ENCODE measurements around the gene FERMT2. TPM values are rescaled to one million over a fixed set of nuclear protein-coding genes. Genes with fewer than 3 reads are reported as not detected.

Gene FERMT2
- total RNA-seq, 1 donor from 2014 or later = 82.5 TPM

GRCh38 chr14:52937306-52937705, 13.5 kb downstream of the FERMT2 start:
- DNase-seq (ENCODE audit: extremely low spot score, unreplicated experiment) = no peak
- Mint-ChIP-seq H3K9me3 (no peaks in the 10 kb centered on the region), H3K4me3 (no peak overlapping the region), H3K36me3 (peaks cover 14% of the 10 kb centered on the region), H3K27ac (no peak overlapping the region), H3K4me1 (ENCODE audit: unreplicated experiment) (peaks cover 24% of the 10 kb centered on the region), H3K27me3 (no peaks in the 10 kb centered on the region)
- no peak for TF ChIP-seq CTCF (conservative IDR thresholded peaks at IDR 0.05)

GRCh38 chr14:52936437-52936836, 14.4 kb downstream of the FERMT2 start:
- TF ChIP-seq CTCF (conservative IDR thresholded peaks at IDR 0.05) = no peak
- Mint-ChIP-seq H3K36me3 (peaks cover 14% of the 10 kb centered on the region), H3K27me3 (no peaks in the 10 kb centered on the region), H3K4me3 (no peak overlapping the region), H3K4me1 (ENCODE audit: unreplicated experiment) (peaks cover 24% of the 10 kb centered on the region), H3K9me3 (no peaks in the 10 kb centered on the region), H3K27ac (no peak overlapping the region)
- no peak for DNase-seq (ENCODE audit: extremely low spot score, unreplicated experiment)

- Mint-ChIP-seq H3K4me1 (ENCODE audit: unreplicated experiment) (peaks cover 24% of the 10 kb centered on the region), H3K36me3 (peaks cover 14% of the 10 kb centered on the region), H3K4me3 (no peak overlapping the region), H3K27ac (no peak overlapping the region), H3K9me3 (no peaks in the 10 kb centered on the region), H3K27me3 (no peaks in the 10 kb centered on the region)
- DNase-seq (ENCODE audit: extremely low spot score, unreplicated experiment) = no peak
- no peak for TF ChIP-seq CTCF (conservative IDR thresholded peaks at IDR 0.05)
Observed at GRCh38 chr14:52935833-52936232, 15.0 kb downstream of the FERMT2 start.

GRCh38 chr14:52934762-52935161, 16.1 kb downstream of the FERMT2 start:
- Mint-ChIP-seq H3K27me3 (no peaks in the 10 kb centered on the region), H3K4me3 (no peak overlapping the region), H3K36me3 (peaks cover 14% of the 10 kb centered on the region), H3K4me1 (ENCODE audit: unreplicated experiment) (peaks cover 24% of the 10 kb centered on the region), H3K27ac (no peak overlapping the region), H3K9me3 (no peaks in the 10 kb centered on the region)
- no peak for DNase-seq (ENCODE audit: extremely low spot score, unreplicated experiment)
- no peak for TF ChIP-seq CTCF (conservative IDR thresholded peaks at IDR 0.05)

- H3K4me3 Mint-ChIP-seq = no peak overlapping the region
- H3K9me3 Mint-ChIP-seq = no peaks in the 10 kb centered on the region
- H3K36me3 Mint-ChIP-seq = peaks cover 5% of the 10 kb centered on the region
- H3K27me3 Mint-ChIP-seq = no peaks in the 10 kb centered on the region
- no peak for DNase-seq (ENCODE audit: extremely low spot score, unreplicated experiment)
- TF ChIP-seq CTCF (conservative IDR thresholded peaks at IDR 0.05) = no peak
- H3K27ac Mint-ChIP-seq = no peak overlapping the region
- H3K4me1 Mint-ChIP-seq (ENCODE audit: unreplicated experiment) = peaks cover 36% of the 10 kb centered on the region
Observed at GRCh38 chr14:52929192-52929807, 21.6 kb downstream of the FERMT2 start.

- TF ChIP-seq CTCF (conservative IDR thresholded peaks at IDR 0.05) = no peak
- Mint-ChIP-seq H3K27me3 (no peaks in the 10 kb centered on the region), H3K27ac (no peak overlapping the region), H3K4me1 (ENCODE audit: unreplicated experiment) (peaks cover 41% of the 10 kb centered on the region), H3K9me3 (no peaks in the 10 kb centered on the region), H3K4me3 (no peak overlapping the region), H3K36me3 (no peaks in the 10 kb centered on the region)
- no peak for DNase-seq (ENCODE audit: extremely low spot score, unreplicated experiment)
Observed at GRCh38 chr14:52926953-52927352, 23.9 kb downstream of the FERMT2 start.
